Measurements from ENCODE around the gene AKR1C1. TPM values are rescaled to one million over a fixed set of nuclear protein-coding genes. Genes with fewer than 3 reads are reported as not detected.
"Not testable (repeated sequence)": the region's sequence is repeated elsewhere in the genome, so short reads cannot be mapped to it uniquely, and the experiment has no call there.

AKR1C1 gene
- total RNA-seq: 10 to 100 TPM in 1 of 2 donors, 1 to 10 TPM in 1; 4.3 to 13.0 TPM

DNA sequence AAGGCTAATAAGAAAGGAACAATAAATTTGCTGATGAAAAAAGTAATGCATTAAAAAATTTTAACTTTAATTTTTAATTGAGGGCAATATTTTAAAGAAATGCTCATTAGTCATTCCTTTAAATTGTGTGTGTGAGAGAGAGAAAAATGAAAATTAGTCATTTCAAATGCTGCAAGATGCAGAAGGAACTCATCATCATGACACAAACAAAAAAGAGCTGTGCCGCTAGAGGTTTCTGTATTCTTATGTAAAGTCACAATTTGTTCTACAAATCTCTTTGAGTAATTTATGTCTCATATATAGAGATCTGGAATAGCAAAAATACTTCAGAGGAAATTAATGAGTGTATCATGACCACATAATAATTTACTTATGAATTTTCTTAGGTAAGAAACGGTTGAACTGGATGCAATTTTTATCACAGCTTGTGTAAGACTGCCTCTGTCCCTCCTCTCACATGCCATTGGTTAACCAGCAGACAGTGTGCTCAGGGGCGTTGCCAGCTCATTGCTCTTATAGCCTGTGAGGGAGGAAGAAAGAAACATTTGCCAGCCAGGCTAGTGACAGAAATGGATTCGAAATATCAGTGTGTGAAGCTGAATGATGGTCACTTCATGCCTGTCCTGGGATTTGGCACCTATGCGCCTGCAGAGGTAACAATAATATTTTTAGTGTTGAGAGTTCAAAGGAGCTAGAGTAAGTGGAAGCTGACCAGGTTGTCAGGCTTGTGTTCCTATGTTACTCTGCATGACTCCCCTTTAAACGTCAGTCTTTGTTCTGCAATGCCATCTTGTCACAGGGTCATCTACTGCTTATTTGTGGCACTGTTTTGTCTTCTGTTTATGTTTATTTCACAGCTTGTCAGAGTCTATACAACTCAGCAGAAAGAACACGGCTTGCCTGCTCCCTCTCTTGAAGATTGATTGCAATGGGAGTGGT lies at the start of gene AKR1C1:
Gene AKR1C1, plus strand, starts transcription at position 540 of the 939 bp plus-strand sequence. Its CDS starts 30 bp downstream, at position 570.
- not testable (repeated sequence) for H3K27ac ChIP-seq, DNase-seq

GRCh38 chr10:4914213-4914850 lies 48.9 kb upstream of the AKR1C1 start:
- no peak for DNase-seq
- TF ChIP-seq CTCF (IDR thresholded peaks at IDR 0.05): no peak
- H3K9me3 ChIP-seq: no peaks in the 10 kb centered on the region

More for the DNA sequence above, at the start of gene AKR1C1:
- H3K36me3 ChIP-seq; H3K27me3 ChIP-seq; H3K9ac ChIP-seq (ENCODE audit: low read depth in 2 of 2, low read length in 2 of 2); H3K9me3 ChIP-seq; intact Hi-C loops (cut with DNase I); H3K4me1 ChIP-seq; H3K4me3 ChIP-seq: not testable (repeated sequence)

DNA sequence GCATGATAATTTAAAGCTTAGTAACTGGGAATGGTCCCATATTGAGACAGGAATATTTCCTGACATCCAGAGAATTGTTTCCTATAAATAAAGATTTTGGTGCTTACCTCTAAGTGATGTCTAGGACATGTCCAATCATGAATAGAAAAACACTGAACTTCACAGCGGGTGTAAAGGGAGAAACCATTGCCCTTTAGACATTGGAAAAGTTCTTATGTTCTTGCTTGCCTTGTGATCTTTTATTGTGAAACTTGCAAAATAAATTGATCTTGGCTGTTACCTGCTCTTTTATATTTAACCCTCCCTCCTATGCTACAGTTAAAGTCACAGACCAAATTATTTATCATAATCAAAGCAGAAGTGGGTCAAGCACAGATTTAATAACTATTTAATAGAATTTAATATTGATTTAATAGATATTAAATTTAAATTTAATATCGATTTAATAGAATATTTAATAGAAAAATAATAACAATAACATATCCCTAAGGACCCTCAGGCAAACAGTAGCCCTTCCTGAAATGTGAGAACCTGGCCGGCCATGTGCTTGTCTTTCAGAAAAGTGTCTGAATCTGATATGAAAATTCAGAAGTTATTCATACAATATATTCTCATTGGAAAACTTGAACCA lies 47.0 kb upstream of the AKR1C1 start:
- Histone ChIP-seq H3K36me3 (no peaks in the 10 kb centered on the region), H3K9ac (ENCODE audit: low read depth in 2 of 2, low read length in 2 of 2) (no peak overlapping the region), H3K4me1 (no peaks in the 10 kb centered on the region), H3K27me3 (no peaks in the 10 kb centered on the region), H3K27ac (no peak overlapping the region), H3K9me3 (no peaks in the 10 kb centered on the region), H3K4me3 (no peak overlapping the region)
- no peak for DNase-seq
- intact Hi-C loops (cut with DNase I): no loop called here
- no peak for TF ChIP-seq CTCF (IDR thresholded peaks at IDR 0.05)

More at GRCh38 chr10:4914213-4914850, 48.9 kb upstream of the AKR1C1 start:
- Histone ChIP-seq H3K9ac (ENCODE audit: low read depth in 2 of 2, low read length in 2 of 2) (no peak overlapping the region), H3K4me1 (no peaks in the 10 kb centered on the region), H3K4me3 (no peak overlapping the region), H3K27ac (no peak overlapping the region), H3K27me3 (no peaks in the 10 kb centered on the region), H3K36me3 (no peaks in the 10 kb centered on the region)
- intact Hi-C loops (cut with DNase I): no loop called here

DNA sequence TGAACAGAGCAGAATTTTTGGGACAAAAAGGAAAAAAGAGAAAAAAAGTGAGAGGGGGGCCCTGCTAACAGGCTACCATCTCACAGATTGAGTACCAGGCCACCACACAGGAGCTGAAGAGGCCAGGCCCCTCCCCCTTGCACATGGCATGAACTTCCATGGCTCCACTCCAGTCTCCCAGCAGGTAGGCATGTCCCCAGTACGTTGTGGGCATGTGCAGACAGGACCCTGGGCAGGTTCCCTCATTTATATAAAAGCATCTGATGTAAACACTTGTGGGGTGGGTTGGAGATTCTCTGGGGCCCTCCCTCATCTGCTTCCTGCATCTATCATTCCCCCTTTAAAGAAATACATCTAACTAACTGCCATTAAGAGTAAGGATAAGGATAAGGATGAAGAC lies 45.0 kb upstream of the AKR1C1 start:
- H3K27ac ChIP-seq: no peak overlapping the region

GRCh38 chr10:4924482-4924881 lies 38.7 kb upstream of the AKR1C1 start:
- intact Hi-C loops (cut with DNase I); H3K4me3 ChIP-seq; H3K27ac ChIP-seq; H3K36me3 ChIP-seq; H3K9ac ChIP-seq (ENCODE audit: low read depth in 2 of 2, low read length in 2 of 2); H3K4me1 ChIP-seq; DNase-seq; H3K9me3 ChIP-seq; H3K27me3 ChIP-seq: not testable (repeated sequence)

More for the DNA sequence above, 45.0 kb upstream of the AKR1C1 start:
- Histone ChIP-seq H3K4me3 (no peak overlapping the region), H3K9me3 (no peaks in the 10 kb centered on the region), H3K36me3 (no peaks in the 10 kb centered on the region), H3K4me1 (no peaks in the 10 kb centered on the region), H3K9ac (ENCODE audit: low read depth in 2 of 2, low read length in 2 of 2) (no peak overlapping the region), H3K27me3 (no peaks in the 10 kb centered on the region)
- TF ChIP-seq CTCF (IDR thresholded peaks at IDR 0.05): no peak
- intact Hi-C loops (cut with DNase I): no loop called here
- no peak for DNase-seq

DNA sequence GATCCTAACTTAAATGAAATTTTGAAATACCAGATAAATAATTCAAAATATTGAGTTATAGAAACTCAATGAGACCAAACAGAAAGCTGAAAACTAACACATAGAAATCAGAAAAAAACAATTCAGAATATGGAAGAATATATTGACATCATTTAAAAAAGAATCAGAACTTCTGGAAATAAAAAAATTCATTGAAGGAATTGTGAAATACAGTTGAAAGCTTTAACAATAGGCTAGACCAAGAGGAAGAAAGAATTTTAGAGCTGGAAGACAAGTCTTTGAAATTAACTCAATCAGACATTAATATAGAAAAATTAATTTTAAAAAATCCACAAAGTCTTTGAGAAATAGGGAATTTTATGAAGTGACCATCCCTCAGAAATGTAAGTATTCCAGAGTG lies 36.8 kb upstream of the AKR1C1 start:
- intact Hi-C loops (cut with DNase I): no loop called here
- Histone ChIP-seq H3K27ac (no peak overlapping the region), H3K4me1 (no peaks in the 10 kb centered on the region), H3K27me3 (no peaks in the 10 kb centered on the region), H3K9me3 (no peaks in the 10 kb centered on the region), H3K36me3 (no peaks in the 10 kb centered on the region), H3K9ac (ENCODE audit: low read depth in 2 of 2, low read length in 2 of 2) (no peak overlapping the region), H3K4me3 (no peak overlapping the region)
- TF ChIP-seq CTCF (IDR thresholded peaks at IDR 0.05): no peak
- no peak for DNase-seq
